ENCODE measurements around the gene LRRC47. TPM values are rescaled to one million over a fixed set of nuclear protein-coding genes. Genes with fewer than 3 reads are reported as not detected.
"Not testable (repeated sequence)": the region's sequence is repeated elsewhere in the genome, so short reads cannot be mapped to it uniquely, and the experiment has no call there.

LRRC47 gene
- total RNA-seq, 1 donor from 2014 or later = 57.2 TPM

- not testable (repeated sequence) for DNase-seq (ENCODE audit: low read depth)
Measured at GRCh38 chr1:3748316-3748900, 47.9 kb downstream of the LRRC47 start.

- no peak for DNase-seq (ENCODE audit: low read depth)
Measured at GRCh38 chr1:3747903-3748302, 48.4 kb downstream of the LRRC47 start.

- DNase-seq (ENCODE audit: low read depth) = no peak
Measured at GRCh38 chr1:3747522-3747848, 48.8 kb downstream of the LRRC47 start.

GRCh38 chr1:3746830-3747521 lies 49.3 kb downstream of the LRRC47 start:
- DNase-seq (ENCODE audit: low read depth) = peak; percentile 77

- no peak for DNase-seq (ENCODE audit: low read depth)
Measured at GRCh38 chr1:3746389-3746829, 49.9 kb downstream of the LRRC47 start.

- DNase-seq (ENCODE audit: low read depth) = no peak
Measured at GRCh38 chr1:3745590-3746381, 50.5 kb downstream of the LRRC47 start.

- no peak for DNase-seq (ENCODE audit: low read depth)
Measured at GRCh38 chr1:3745071-3745470, 51.2 kb downstream of the LRRC47 start.

GRCh38 chr1:3744646-3745045 lies 51.7 kb downstream of the LRRC47 start:
- DNase-seq (ENCODE audit: low read depth) = no peak

- no peak for DNase-seq (ENCODE audit: low read depth)
Measured at GRCh38 chr1:3743826-3744225, 52.5 kb downstream of the LRRC47 start.

GRCh38 chr1:3743421-3743820 lies 52.9 kb downstream of the LRRC47 start:
- no peak for DNase-seq (ENCODE audit: low read depth)

- DNase-seq (ENCODE audit: low read depth) = no peak
Measured at GRCh38 chr1:3742439-3743298, 53.6 kb downstream of the LRRC47 start.

- DNase-seq (ENCODE audit: low read depth) = peak; percentile 50
Measured at GRCh38 chr1:3741566-3742438, 54.5 kb downstream of the LRRC47 start.

GRCh38 chr1:3740752-3741151 lies 55.5 kb downstream of the LRRC47 start:
- DNase-seq (ENCODE audit: low read depth) = no peak

- DNase-seq (ENCODE audit: low read depth) = peak; percentile 87
Measured at GRCh38 chr1:3740042-3740441, 56.3 kb downstream of the LRRC47 start.

GRCh38 chr1:3738943-3739342 lies 57.4 kb downstream of the LRRC47 start:
- no peak for DNase-seq (ENCODE audit: low read depth)

- no peak for DNase-seq (ENCODE audit: low read depth)
Measured at GRCh38 chr1:3736708-3737107, 59.6 kb downstream of the LRRC47 start.

- no peak for DNase-seq (ENCODE audit: low read depth)
Measured at GRCh38 chr1:3736131-3736561, 60.2 kb downstream of the LRRC47 start.

GRCh38 chr1:3735688-3736087 lies 60.6 kb downstream of the LRRC47 start:
- no peak for DNase-seq (ENCODE audit: low read depth)

- peak; percentile 86 for DNase-seq (ENCODE audit: low read depth)
Measured at GRCh38 chr1:3735027-3735681, 61.1 kb downstream of the LRRC47 start.

GRCh38 chr1:3734602-3735001 lies 61.7 kb downstream of the LRRC47 start:
- DNase-seq (ENCODE audit: low read depth) = no peak
